ENCODE measurements around the gene DMBT1. TPM values are rescaled to one million over a fixed set of nuclear protein-coding genes. Genes with fewer than 3 reads are reported as not detected.

The DMBT1 gene
- total and polyA plus RNA-seq, 2 of the 4 experiments (the other 2 are of a cell fraction): under 0.01 TPM; not detected in 1

DNA sequence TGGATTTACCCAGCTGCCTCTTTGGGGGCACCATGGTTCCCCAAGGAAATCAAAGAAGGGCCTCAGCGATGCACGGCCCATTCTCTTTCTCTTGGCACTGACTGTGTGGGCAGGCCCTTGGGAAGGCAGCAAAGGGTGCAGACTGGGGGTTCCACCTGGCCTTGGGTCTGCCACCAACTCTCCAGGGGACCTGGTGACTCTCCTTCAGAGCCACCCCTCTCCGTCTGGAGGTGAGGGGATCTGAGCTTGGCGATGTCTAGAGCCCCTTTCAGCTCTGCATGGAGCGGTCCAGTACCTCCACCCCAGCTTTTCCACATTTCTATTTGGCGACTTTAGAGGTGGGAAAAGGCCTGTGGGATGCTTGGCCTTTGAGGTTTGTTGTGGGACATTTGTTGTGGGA is 70.0 kb downstream of the DMBT1 start:
- in situ Hi-C loops (cut with MboI; ENCODE audit: low sequenced_read_pairs): no loop called here
- intact Hi-C loops (cut with micrococcal nuclease): no loop called here
- no peak for ATAC-seq (ENCODE audit: low read depth)
- Histone ChIP-seq H2AK9ac (replicated peaks; ENCODE audit: low read depth, low read length, poor library complexity) (peak overlapping the region; percentile 42), H3K4ac (ENCODE audit: low read depth, low read length) (no peak overlapping the region), H3K4me3 (ENCODE audit: insufficient read depth, low read depth, low read length) (no peak overlapping the region), H3K18ac (ENCODE audit: low read depth, low read length) (no peak overlapping the region), H3K27me3 (ENCODE audit: control insufficient read depth, insufficient read depth, low read length) (no peaks in the 10 kb centered on the region), H3K4me1 (ENCODE audit: control insufficient read depth, insufficient read depth, low read length) (no peaks in the 10 kb centered on the region), H4K91ac (ENCODE audit: insufficient read depth, low read depth, low read length) (no peak overlapping the region), H4K5ac (ENCODE audit: low read depth, low read length) (no peak overlapping the region), H2BK20ac (ENCODE audit: low read depth, low read length) (no peak overlapping the region), H3K14ac (replicated peaks; ENCODE audit: low read depth, low read length) (no peak overlapping the region), H2BK5ac (ENCODE audit: low read depth, low read length, poor library complexity, severe bottlenecking) (no peak overlapping the region), H2BK15ac (ENCODE audit: low read depth, low read length) (no peak overlapping the region), H3K4me2 (ENCODE audit: low read depth, low read length) (no peak overlapping the region), H2BK120ac (ENCODE audit: low read depth, low read length) (no peak overlapping the region), H3K27ac (ENCODE audit: insufficient read depth, low read length) (no peak overlapping the region), H4K8ac (ENCODE audit: low read depth in 2 of 2, low read length in 2 of 2) (no peak overlapping the region), H4K20me1 (ENCODE audit: insufficient read depth, low read length) (no peaks in the 10 kb centered on the region), H3K79me1 (ENCODE audit: low read depth in 1 of 2, low read length in 2 of 2) (no peaks in the 10 kb centered on the region), H2AK5ac (ENCODE audit: low read depth, low read length) (no peak overlapping the region), H2AFZ (replicated peaks; ENCODE audit: low read length, poor library complexity) (no peak overlapping the region), H3K23ac (ENCODE audit: low read depth, low read length) (no peak overlapping the region), H3K56ac (ENCODE audit: extremely low read depth, insufficient read depth, low read length) (no peak overlapping the region), H3K9me1 (ENCODE audit: insufficient read depth, low read length) (no peaks in the 10 kb centered on the region), H3K9me3 (ENCODE audit: control insufficient read depth, insufficient read depth, low read length) (no peaks in the 10 kb centered on the region), H3K36me3 (ENCODE audit: control insufficient read depth, insufficient read depth, low read length) (no peaks in the 10 kb centered on the region), H3K9ac (ENCODE audit: low read depth, low read length) (no peak overlapping the region)
- ChIA-PET CTCF (no interaction called here), POLR2A (ENCODE audit: unreplicated experiment) (no interaction called here)
- dilution Hi-C loops (cut with HindIII; ENCODE audit: low sequenced_read_pairs, unreplicated experiment): no loop called here
- no peak for DNase-seq
- WGBS, 2 experiments (ENCODE audit: extremely low coverage in 2 of 2, insufficient read length in 1 of 2): 100% methylated on average over 2 of the region's 6 CpGs; no CpG with 5 or more reads in 1 of the 2 experiments
- no TSS peak for BruUV-seq (replicated peaks)
- TF ChIP-seq POLR2A (IDR thresholded peaks at IDR 0.05; ENCODE audit: low read depth, low read length) (no peak), NFE2L2 (IDR thresholded peaks at IDR 0.05; ENCODE audit: low read depth, low read length) (no peak), RCOR1 (IDR thresholded peaks at IDR 0.05; ENCODE audit: insufficient replicate concordance, low read length) (no peak), RAD21 (IDR thresholded peaks at IDR 0.05; ENCODE audit: low read length) (no peak), MAFK (IDR thresholded peaks at IDR 0.05; ENCODE audit: low read depth, low read length) (no peak), CEBPB (IDR thresholded peaks at IDR 0.05; ENCODE audit: low read depth, low read length) (no peak), FOS (IDR thresholded peaks at IDR 0.05; ENCODE audit: low read depth, low read length) (no peak), MAZ (IDR thresholded peaks at IDR 0.05; ENCODE audit: borderline replicate concordance, low read depth, low read length) (no peak), RFX5 (IDR thresholded peaks at IDR 0.05; ENCODE audit: low read depth, low read length) (no peak), SMC3 (IDR thresholded peaks at IDR 0.05; ENCODE audit: low read depth, low read length) (no peak), MXI1 (IDR thresholded peaks at IDR 0.05; ENCODE audit: borderline replicate concordance, low read depth, low read length) (no peak), CHD1 (IDR thresholded peaks at IDR 0.05; ENCODE audit: low read depth, low read length) (no peak)
- TF ChIP-seq, protein P1, sequence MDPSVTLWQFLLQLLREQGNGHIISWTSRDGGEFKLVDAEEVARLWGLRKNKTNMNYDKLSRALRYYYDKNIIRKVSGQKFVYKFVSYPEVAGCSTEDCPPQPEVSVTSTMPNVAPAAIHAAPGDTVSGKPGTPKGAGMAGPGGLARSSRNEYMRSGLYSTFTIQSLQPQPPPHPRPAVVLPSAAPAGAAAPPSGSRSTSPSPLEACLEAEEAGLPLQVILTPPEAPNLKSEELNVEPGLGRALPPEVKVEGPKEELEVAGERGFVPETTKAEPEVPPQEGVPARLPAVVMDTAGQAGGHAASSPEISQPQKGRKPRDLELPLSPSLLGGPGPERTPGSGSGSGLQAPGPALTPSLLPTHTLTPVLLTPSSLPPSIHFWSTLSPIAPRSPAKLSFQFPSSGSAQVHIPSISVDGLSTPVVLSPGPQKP (IDR thresholded peaks at IDR 0.05; ENCODE audit: borderline replicate concordance, low read depth, low read length): no peak

Data from IMR-90 (cell line).